ENCODE results near the gene PAQR8. TPM values are rescaled to one million over a fixed set of nuclear protein-coding genes. Genes with fewer than 3 reads are reported as not detected.

Gene PAQR8
- total RNA-seq, 2 experiments from 2014 or later = 23.0 to 25.7 TPM

DNA sequence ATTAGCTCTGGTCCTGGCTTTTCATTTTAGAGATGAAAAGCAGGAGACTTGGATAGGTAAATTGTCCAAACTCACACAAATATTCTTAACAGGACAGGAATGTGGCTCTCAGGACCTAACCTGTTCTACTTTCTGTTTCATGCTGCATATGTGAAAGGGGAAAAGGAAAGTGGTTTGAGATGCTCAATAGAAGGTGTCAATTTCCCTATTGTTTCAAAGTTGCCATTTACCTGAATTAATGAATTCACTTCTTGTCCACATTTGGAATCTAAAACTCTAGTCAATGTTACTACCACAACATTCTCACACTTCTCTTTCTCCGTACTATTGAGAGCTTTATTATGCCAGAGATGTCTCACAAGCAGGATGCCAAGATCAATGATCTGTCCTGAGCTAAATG, 53.4 kb downstream of the PAQR8 start:
- H3K27ac Mint-ChIP-seq = peak overlapping the region; percentile 7
- H3K9me3 Mint-ChIP-seq (ENCODE audit: insufficient read depth) = no peaks in the 10 kb centered on the region
- no peak for DNase-seq
- ChIA-PET POLR2A (interaction anchor here (1.1 to 2.0 kb wide), 3 partner anchors 53 to 250 kb away, joined by 4 to 5 read pairs (median 5); partner anchors contain the start of gene PAQR8), CTCF (interaction anchor here (0.9 to 11.2 kb wide), 17 partner anchors 8 to 260 kb away, joined by 3 to 96 read pairs (median 6); partner anchors contain the start of genes MCM3 and PAQR8)
- H3K4me1 Mint-ChIP-seq (ENCODE audit: low read depth) = peaks cover 30% of the 10 kb centered on the region
- H3K4me3 Mint-ChIP-seq = no peak overlapping the region
- no peak for ATAC-seq
- H3K36me3 Mint-ChIP-seq (ENCODE audit: low read depth) = no peaks in the 10 kb centered on the region
- no peaks in the 10 kb centered on the region for H3K27me3 Mint-ChIP-seq (ENCODE audit: low read depth)

DNA sequence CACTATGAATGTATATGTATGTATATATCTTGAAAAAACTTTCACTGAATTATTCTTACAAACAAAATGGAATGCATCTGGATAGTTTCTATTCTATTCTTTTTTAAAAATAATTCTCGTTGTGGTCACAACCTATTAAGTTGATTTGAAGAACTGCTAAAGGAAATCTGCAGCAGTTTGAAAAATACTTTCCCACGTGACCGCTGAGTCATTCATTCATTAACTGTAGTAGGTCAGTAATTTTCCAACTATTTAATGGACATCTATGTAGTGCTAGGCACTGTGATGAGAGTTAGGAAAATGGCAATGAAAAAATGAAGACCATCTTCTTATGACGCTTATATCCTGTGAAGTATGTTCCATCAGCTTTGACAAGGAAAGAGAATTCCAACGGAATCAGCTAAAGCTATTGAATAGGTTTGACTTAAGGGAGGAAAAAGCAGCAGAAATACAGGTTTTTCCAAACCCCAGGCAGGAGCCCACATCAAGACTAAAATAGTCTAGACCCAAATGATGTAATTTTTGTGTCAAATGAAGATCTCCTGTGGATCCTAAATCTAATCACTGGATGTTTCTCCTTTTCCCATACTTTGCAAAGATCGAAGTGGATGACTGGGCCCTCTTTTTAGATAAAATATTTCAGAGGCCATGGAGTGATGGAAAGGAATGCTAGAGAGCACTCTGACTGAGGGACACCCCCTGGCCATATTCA, 54.1 kb downstream of the PAQR8 start:
- H3K4me3 Mint-ChIP-seq = no peak overlapping the region
- H3K27me3 Mint-ChIP-seq (ENCODE audit: low read depth) = no peaks in the 10 kb centered on the region

DNA sequence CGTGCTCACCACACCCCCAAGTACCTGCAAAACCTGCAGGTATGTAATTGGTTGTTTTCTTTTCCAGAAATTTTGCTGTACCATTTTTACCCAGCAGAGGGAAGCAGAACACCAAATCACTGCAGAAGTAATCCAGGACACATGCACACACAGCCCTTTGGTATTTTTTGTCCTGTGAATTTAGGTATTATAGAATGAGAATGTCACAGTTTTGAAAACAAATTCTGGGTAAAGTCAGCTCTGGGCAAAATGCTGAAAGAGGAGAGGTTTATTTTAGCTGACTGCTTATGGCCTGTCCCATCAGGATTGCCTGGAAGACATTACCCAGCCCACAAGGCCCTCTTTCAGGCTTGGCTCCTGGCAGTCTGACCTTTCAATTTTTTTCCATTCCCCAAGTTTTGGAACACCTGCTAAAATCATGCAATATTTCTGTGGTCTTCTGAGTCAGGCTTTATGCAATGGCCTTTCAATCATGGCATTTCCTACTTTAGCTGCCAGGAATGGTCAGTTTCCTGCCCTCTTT, 54.7 kb downstream of the PAQR8 start:
- H3K27me3 Mint-ChIP-seq (ENCODE audit: low read depth) = no peaks in the 10 kb centered on the region
- H3K36me3 Mint-ChIP-seq (ENCODE audit: low read depth) = no peaks in the 10 kb centered on the region
- POLR2A ChIA-PET = interaction anchor here (0.6 to 2.0 kb wide), 2 partner anchors 198 to 247 kb away, joined by 3 to 5 read pairs; no protein-coding TSS in a partner anchor
- no peaks in the 10 kb centered on the region for H3K9me3 Mint-ChIP-seq (ENCODE audit: insufficient read depth)
- no peak overlapping the region for H3K4me3 Mint-ChIP-seq
- H3K4me1 Mint-ChIP-seq (ENCODE audit: low read depth) = peaks cover 30% of the 10 kb centered on the region
- no peak for ATAC-seq
- CTCF ChIA-PET = interaction anchor here (0.6 to 11.2 kb wide), 21 partner anchors 9 to 256 kb away, joined by 3 to 96 read pairs (median 5); partner anchors contain the start of genes MCM3 and TRAM2
- DNase-seq = peak; percentile 69
- H3K27ac Mint-ChIP-seq = no peak overlapping the region

More for the DNA sequence above, 54.1 kb downstream of the PAQR8 start:
- ChIA-PET POLR2A (interaction anchor here (1.2 to 2.0 kb wide), 2 partner anchors 247 to 249 kb away, joined by 5 read pairs; no protein-coding TSS in a partner anchor), CTCF (interaction anchor here (0.8 to 11.2 kb wide), 24 partner anchors 8 to 259 kb away, joined by 3 to 96 read pairs (median 5); partner anchors contain the start of genes MCM3 and PAQR8)
- DNase-seq (no peak), ATAC-seq (no peak)
- H3K36me3 Mint-ChIP-seq (ENCODE audit: low read depth) = no peaks in the 10 kb centered on the region
- H3K9me3 Mint-ChIP-seq (ENCODE audit: insufficient read depth) = no peaks in the 10 kb centered on the region
- H3K4me1 Mint-ChIP-seq (ENCODE audit: low read depth) = peaks cover 30% of the 10 kb centered on the region
- no peak overlapping the region for H3K27ac Mint-ChIP-seq

DNA sequence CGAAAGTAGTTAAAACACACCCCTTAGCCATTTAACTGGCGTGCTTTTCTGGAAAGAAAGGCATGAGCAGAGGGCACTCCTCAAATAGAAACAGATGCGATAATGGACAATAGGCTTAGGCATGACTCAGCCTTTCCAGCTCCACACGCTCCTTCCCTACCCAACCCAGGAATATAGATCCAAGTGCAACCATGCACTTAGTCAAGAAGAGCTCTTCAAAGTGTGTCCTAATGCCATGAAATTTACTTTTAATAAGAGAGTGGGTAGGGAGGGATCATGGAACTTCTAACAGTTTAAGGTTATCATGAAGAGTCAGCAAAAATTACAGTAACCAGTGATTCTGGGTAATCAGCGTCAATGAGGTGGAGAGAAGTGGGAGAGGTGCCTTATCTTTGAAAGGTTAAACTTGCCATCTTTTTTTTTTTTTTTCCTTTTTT, 55.7 kb downstream of the PAQR8 start:
- H3K4me1 Mint-ChIP-seq (ENCODE audit: low read depth) = peaks cover 30% of the 10 kb centered on the region

DNA sequence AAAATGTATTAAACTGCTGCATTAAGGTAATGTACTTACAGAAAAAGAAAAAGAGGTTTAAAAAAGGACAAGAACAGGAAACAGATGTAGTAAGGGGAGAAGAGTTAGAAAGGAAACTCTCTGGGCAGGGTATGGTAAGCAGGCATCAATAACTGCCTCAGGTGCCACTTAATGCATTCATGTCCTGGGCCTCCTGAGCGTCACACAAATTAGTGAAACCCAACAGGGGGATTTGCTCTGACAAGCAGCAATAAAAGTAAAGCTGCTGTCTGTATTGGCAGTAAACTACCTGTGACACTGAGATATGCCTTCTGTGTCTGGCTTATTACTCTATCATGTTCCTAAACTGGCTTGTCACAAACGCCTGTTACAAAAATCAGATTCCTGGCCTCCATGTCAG, 56.7 kb downstream of the PAQR8 start:
- no peaks in the 10 kb centered on the region for H3K27me3 Mint-ChIP-seq (ENCODE audit: low read depth)
- POLR2A ChIA-PET = interaction anchor here (0.6 to 1.8 kb wide), 2 partner anchors 16 to 246 kb away, joined by 3 to 6 read pairs; no protein-coding TSS in a partner anchor
- no peak for DNase-seq
- H3K4me3 Mint-ChIP-seq = no peak overlapping the region
- H3K27ac Mint-ChIP-seq = peak overlapping the region; percentile 16
- CTCF ChIA-PET = interaction anchor here (0.7 to 11.2 kb wide), 17 partner anchors 9 to 254 kb away, joined by 3 to 96 read pairs (median 7); partner anchors contain the start of gene MCM3
- ATAC-seq = no peak
- H3K9me3 Mint-ChIP-seq (ENCODE audit: insufficient read depth) = no peaks in the 10 kb centered on the region
- peaks cover 30% of the 10 kb centered on the region for H3K4me1 Mint-ChIP-seq (ENCODE audit: low read depth)
- H3K36me3 Mint-ChIP-seq (ENCODE audit: low read depth) = no peaks in the 10 kb centered on the region

More for the DNA sequence above, 55.7 kb downstream of the PAQR8 start:
- Mint-ChIP-seq H3K27ac (no peak overlapping the region), H3K9me3 (ENCODE audit: insufficient read depth) (no peaks in the 10 kb centered on the region), H3K36me3 (ENCODE audit: low read depth) (no peaks in the 10 kb centered on the region), H3K4me3 (no peak overlapping the region), H3K27me3 (ENCODE audit: low read depth) (no peaks in the 10 kb centered on the region)
- DNase-seq (no peak), ATAC-seq (no peak)
- CTCF ChIA-PET = interaction anchor here (1.1 to 11.2 kb wide), 11 partner anchors 13 to 247 kb away, joined by 3 to 96 read pairs (median 9); partner anchors contain the start of gene MCM3
- POLR2A ChIA-PET = interaction anchor here (0.6 kb wide), 1 partner anchor 159 kb away, joined by 3 read pairs; no protein-coding TSS in a partner anchor

DNA sequence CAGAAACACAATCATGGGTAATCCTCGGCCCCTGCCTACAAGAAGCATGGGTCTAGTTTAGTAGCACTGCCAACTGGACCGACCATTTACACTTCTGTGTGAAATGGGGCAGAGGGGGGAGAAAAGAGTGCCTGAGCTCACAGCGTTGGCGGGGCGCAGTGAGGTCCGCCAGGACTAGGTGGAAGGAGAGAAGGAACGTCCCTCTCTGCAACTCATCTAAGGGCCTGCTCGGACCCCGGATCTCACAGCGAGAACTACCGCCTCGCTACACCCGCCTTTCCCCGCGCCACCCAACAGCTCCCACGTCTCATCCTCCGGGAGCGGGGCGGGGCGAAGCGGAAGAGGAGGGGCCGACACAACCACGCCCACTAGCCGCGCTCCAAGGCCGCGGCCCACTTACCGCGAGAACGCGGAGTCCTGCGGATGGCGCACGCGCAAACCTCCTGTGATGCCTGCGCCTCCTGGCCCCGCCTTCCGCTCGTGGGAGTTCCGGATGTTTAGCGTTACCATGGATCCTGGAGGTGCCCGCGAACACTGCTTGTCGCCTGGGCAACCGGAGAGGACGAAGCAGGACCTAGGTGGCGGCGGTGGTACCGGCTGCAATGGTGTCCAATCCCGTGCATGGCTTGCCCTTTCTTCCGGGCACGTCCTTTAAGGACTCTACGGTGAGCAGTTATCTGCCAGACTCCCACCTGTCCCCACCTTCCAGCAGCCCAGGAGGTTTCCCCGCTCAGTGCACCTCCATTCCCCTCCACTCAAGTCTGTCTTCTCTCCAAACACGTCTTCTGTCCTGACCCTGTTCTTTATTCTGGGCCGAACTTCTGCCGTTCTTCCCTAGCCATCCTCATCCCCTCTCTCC, 58.1 kb downstream of the PAQR8 start, which contains the start of gene EFHC1:
TSS of gene EFHC1 (plus strand) at position 534 of the 859 bp plus-strand sequence. CDS start at position 603, 69 bp downstream.
- ATAC-seq (peak; percentile 93), DNase-seq (peak; percentile 99)
- peaks cover 27% of the 10 kb centered on the region for H3K4me1 Mint-ChIP-seq (ENCODE audit: low read depth)
- POLR2A ChIA-PET = interaction anchor here (0.7 to 1.8 kb wide), 4 partner anchors 19 to 245 kb away, joined by 3 to 6 read pairs (median 4); partner anchors contain the start of gene MCM3
- CTCF ChIA-PET = interaction anchor here (1.0 to 11.2 kb wide), 14 partner anchors 12 to 248 kb away, joined by 3 to 96 read pairs (median 10); partner anchors contain the start of gene MCM3
- H3K27ac Mint-ChIP-seq = peak within 1 kb of the TSS; percentile 75
- H3K27me3 Mint-ChIP-seq (ENCODE audit: low read depth) = no peaks in the 10 kb centered on the region
- H3K9me3 Mint-ChIP-seq (ENCODE audit: insufficient read depth) = no peaks in the 10 kb centered on the region
- no peaks in the 10 kb centered on the region for H3K36me3 Mint-ChIP-seq (ENCODE audit: low read depth)
- H3K4me3 Mint-ChIP-seq = no peak within 1 kb of the TSS

DNA sequence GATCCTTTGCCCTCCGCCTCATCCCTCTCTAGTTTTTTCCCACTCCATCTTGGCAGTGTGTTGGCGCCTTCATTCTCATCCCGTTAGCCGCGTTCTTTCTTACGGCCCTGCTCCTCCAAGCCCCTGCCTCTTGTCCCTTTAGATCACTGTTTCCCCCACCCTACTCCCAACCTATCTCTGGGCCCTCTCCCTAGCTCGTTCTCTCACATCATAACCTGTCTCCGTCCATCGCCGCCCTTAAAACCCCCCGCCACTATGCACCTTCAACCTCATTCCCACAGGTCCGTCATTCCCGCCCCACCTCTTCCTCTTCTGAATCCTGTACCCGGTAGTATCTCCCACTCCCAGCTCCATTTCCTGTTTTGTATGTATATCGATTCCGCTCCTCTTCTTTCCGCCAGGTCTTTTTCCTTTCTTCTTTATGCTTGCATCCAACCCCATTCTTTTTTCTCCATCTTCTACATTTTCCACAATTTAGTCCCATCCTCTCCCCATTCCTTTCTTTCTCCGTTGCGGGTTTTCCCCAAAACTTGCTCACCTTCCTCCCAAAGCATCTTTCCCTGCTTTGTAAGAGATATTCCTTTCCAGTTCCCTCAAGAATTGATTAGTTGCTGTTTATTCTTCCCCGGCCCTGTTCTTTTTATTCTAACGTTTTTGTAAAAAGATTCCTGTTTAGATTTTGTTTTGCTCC, 58.9 kb downstream of the PAQR8 start:
- H3K27me3 Mint-ChIP-seq (ENCODE audit: low read depth) = no peaks in the 10 kb centered on the region
- peaks cover 20% of the 10 kb centered on the region for H3K4me1 Mint-ChIP-seq (ENCODE audit: low read depth)
- CTCF ChIA-PET = interaction anchor here (2.2 to 11.2 kb wide), 6 partner anchors 18 to 242 kb away, joined by 9 to 96 read pairs (median 48); partner anchors contain the start of gene MCM3
- no peak overlapping the region for H3K27ac Mint-ChIP-seq
- POLR2A ChIA-PET = no interaction called here
- H3K36me3 Mint-ChIP-seq (ENCODE audit: low read depth) = no peaks in the 10 kb centered on the region
- no peak for DNase-seq
- no peaks in the 10 kb centered on the region for H3K9me3 Mint-ChIP-seq (ENCODE audit: insufficient read depth)
- ATAC-seq = peak; percentile 2
- no peak overlapping the region for H3K4me3 Mint-ChIP-seq

DNA sequence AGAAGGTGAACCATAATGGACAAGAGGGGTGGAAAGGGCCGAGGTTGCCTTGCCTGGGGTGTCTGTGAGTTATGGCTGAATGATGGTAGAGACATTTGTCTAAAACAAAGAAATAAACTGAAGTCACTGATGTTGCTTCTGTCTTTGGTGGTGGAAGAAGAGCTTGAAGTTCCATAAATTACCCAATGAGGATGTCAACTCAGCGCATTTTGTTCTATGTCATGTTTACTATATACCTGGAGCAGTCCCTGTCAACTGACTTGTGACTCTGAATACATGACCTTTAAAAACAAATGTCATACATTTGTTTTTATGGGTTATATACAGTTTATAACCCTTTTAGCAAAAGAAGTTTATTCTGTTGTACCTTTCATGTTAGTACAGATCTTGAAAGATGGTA, 60.2 kb downstream of the PAQR8 start:
- ChIA-PET POLR2A (no interaction called here), CTCF (interaction anchor here (1.3 to 11.2 kb wide), 4 partner anchors 32 to 228 kb away, joined by 3 to 96 read pairs (median 47); partner anchors contain the start of gene MCM3)
- Mint-ChIP-seq H3K27ac (no peak overlapping the region), H3K36me3 (ENCODE audit: low read depth) (no peaks in the 10 kb centered on the region), H3K27me3 (ENCODE audit: low read depth) (no peaks in the 10 kb centered on the region), H3K4me1 (ENCODE audit: low read depth) (peaks cover 11% of the 10 kb centered on the region), H3K4me3 (no peak overlapping the region), H3K9me3 (ENCODE audit: insufficient read depth) (no peaks in the 10 kb centered on the region)
- ATAC-seq (no peak), DNase-seq (no peak)

DNA sequence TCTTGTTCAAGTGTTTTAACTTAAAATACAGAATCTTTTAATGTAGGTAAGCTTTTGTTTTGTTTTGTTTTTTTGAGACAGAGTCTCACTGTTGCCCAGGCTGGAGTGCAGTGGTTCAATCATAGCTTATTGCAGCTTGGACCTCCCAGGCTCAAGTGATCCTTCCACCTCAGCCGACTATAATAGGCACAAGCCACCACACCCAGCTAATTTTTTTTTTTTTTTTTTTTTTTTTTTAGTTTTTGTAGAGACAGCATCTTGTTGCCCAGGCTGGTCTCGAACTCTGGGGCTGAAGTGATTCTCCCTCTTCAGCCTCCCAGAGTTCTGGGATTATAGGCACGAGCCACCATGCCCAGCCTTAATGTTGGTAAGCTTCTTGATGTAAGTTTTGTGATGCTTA, 61.5 kb downstream of the PAQR8 start:
- no peak for DNase-seq
- no peak overlapping the region for H3K4me3 Mint-ChIP-seq
- peaks cover 11% of the 10 kb centered on the region for H3K4me1 Mint-ChIP-seq (ENCODE audit: low read depth)
- ATAC-seq = no peak
- CTCF ChIA-PET = interaction anchor here (1.2 to 11.2 kb wide), 2 partner anchors 137 to 175 kb away, joined by 4 to 96 read pairs; partner anchors contain the start of gene MCM3
- POLR2A ChIA-PET = no interaction called here
- no peaks in the 10 kb centered on the region for H3K27me3 Mint-ChIP-seq (ENCODE audit: low read depth)
- H3K9me3 Mint-ChIP-seq (ENCODE audit: insufficient read depth) = no peaks in the 10 kb centered on the region
- no peaks in the 10 kb centered on the region for H3K36me3 Mint-ChIP-seq (ENCODE audit: low read depth)
- no peak overlapping the region for H3K27ac Mint-ChIP-seq

DNA sequence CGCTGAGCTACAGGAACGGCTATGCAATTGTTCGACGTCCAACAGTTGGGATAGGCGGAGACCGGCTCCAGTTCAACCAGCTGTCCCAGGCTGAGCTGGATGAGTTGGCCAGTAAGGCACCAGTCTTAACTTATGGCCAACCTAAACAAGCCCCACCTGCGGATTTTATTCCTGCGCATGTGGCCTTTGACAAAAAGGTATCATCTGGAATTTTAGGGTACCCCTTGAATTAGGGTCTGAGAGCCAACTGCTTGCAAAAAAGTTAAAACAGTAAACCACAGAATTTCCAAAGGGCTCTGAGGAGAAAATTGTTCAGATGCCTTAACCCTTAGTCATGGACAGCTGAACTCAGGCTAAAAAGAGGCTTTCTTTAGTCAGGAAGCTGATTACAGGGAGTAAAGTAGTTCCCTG, 62.0 kb downstream of the PAQR8 start:
- ChIA-PET POLR2A (no interaction called here), CTCF (interaction anchor here (1.2 to 11.2 kb wide), 2 partner anchors 138 to 174 kb away, joined by 4 to 96 read pairs; partner anchors contain the start of gene MCM3)
- Mint-ChIP-seq H3K27me3 (ENCODE audit: low read depth) (no peaks in the 10 kb centered on the region), H3K9me3 (ENCODE audit: insufficient read depth) (no peaks in the 10 kb centered on the region), H3K4me3 (no peak overlapping the region), H3K27ac (no peak overlapping the region), H3K36me3 (ENCODE audit: low read depth) (no peaks in the 10 kb centered on the region), H3K4me1 (ENCODE audit: low read depth) (peaks cover 7% of the 10 kb centered on the region)
- DNase-seq (no peak), ATAC-seq (no peak)

All from activated CD8-positive, alpha-beta T cell treated with anti-CD3 and anti-CD28 coated beads, Interleukin-2, amount 10 ng/mL, durations not matched to agents 7 days and 5 days (primary cell).